CD14-positive monocyte (primary cell): Measurements from ENCODE around the gene FKBP3. TPM values are rescaled to one million over a fixed set of nuclear protein-coding genes. Genes with fewer than 3 reads are reported as not detected.

ENCODE experiments used
- DNase-seq, 3 donors: peaks; one replicate each; pipeline ENCODE4 v3.0.0-alpha.2; 2011 to 2022
- H2AFZ ChIP-seq: 2 replicates; pipeline ENCODE4 v1.6.0; 2012; ENCODE audit warnings: mild to moderate bottlenecking, low read depth, low read length, inconsistent platforms; ENCODE audit not compliant: insufficient read depth, poor library complexity, severe bottlenecking
- H3K27ac ChIP-seq, 2 donors: 1 replicate in 1 of 2; 2 replicates in 1 of 2; pipeline ENCODE4 v1.5.1; 2012 to 2013; ENCODE audit warnings: low read length in 2 of 2, control low read depth in 1 of 2, inconsistent platforms in 1 of 2, low read depth in 1 of 2, mild to moderate bottlenecking in 1 of 2
- H3K27me3 ChIP-seq, 2 donors: one replicate each; pipeline versions ENCODE4 v1.6.0 to v1.6.1; 2011 to 2013; ENCODE audit warnings: low read length in 2 of 2; ENCODE audit not compliant: control insufficient read depth in 2 of 2, insufficient read depth in 2 of 2
- H3K36me3 ChIP-seq, 2 donors: replicated peaks in 1 of 2; 1 replicate in 1 of 2; 2 replicates in 1 of 2; pipeline versions ENCODE4 v1.5.1 to v1.6.1; 2012 to 2013; ENCODE audit warnings: low read length in 2 of 2, control low read depth in 1 of 2, inconsistent platforms in 1 of 2, mild to moderate bottlenecking in 1 of 2; ENCODE audit not compliant: insufficient read depth in 2 of 2, control insufficient read depth in 1 of 2
- H3K4me1 ChIP-seq, 2 donors: 1 replicate in 1 of 2; 2 replicates in 1 of 2; pipeline versions ENCODE4 v1.5.1 to v1.6.1; 2012 to 2013; ENCODE audit warnings: low read length in 2 of 2, control low read depth in 1 of 2, inconsistent platforms in 1 of 2, mild to moderate bottlenecking in 1 of 2, moderate library complexity in 1 of 2; ENCODE audit not compliant: insufficient read depth in 2 of 2, control insufficient read depth in 1 of 2
- H3K4me2 ChIP-seq: replicated peaks from 2 replicates; pipeline ENCODE3; 2012; ENCODE audit warnings: low read length, moderate library complexity, mild to moderate bottlenecking; ENCODE audit not compliant: poor library complexity, severe bottlenecking; ENCODE audit errors: extremely low read depth
- H3K4me3 ChIP-seq, 3 experiments: fragments of 200-600 bp in 1 of 3; sonication (generic) in 1 of 3; replicated peaks in 1 of 3; 1 replicate in 2 of 3; 2 replicates in 1 of 3; pipeline ENCODE4 v1.5.1; 2011 to 2013; ENCODE audit warnings: low read length in 3 of 3, mild to moderate bottlenecking in 3 of 3, control low read depth in 2 of 3, low read depth in 2 of 3, inconsistent platforms in 1 of 3, moderate library complexity in 1 of 3
- H3K79me2 ChIP-seq: 2 replicates; pipeline ENCODE4 v1.6.0; 2012; ENCODE audit warnings: mild to moderate bottlenecking, control low read depth, inconsistent platforms, low read length, moderate library complexity; ENCODE audit not compliant: insufficient read depth
- H3K9ac ChIP-seq: 2 replicates; pipeline ENCODE4 v1.6.0; 2017; ENCODE audit warnings: low read length, mild to moderate bottlenecking; ENCODE audit not compliant: insufficient read depth, poor library complexity, severe bottlenecking
- H3K9me3 ChIP-seq, 2 donors: replicated peaks in 1 of 2; 1 replicate in 1 of 2; 2 replicates in 1 of 2; pipeline versions ENCODE4 v1.5.1 to v1.6.1; 2012 to 2013; ENCODE audit warnings: low read length in 2 of 2, control low read depth in 1 of 2; ENCODE audit not compliant: control insufficient read depth in 1 of 2, insufficient read depth in 1 of 2
- H4K20me1 ChIP-seq: 2 replicates; pipeline ENCODE4 v1.6.0; 2012; ENCODE audit warnings: mild to moderate bottlenecking, low read length, control low read depth, moderate library complexity; ENCODE audit not compliant: insufficient read depth
- H3K27ac Mint-ChIP-seq, 7 donors: one replicate each; pipeline ENCODE4 v1.8.0; 2020; ENCODE audit warnings: mild to moderate bottlenecking in 7 of 7, mixed read lengths in 7 of 7, moderate library complexity in 6 of 7, inconsistent platforms in 2 of 7
- H3K27me3 Mint-ChIP-seq, 3 donors: one replicate each; pipeline ENCODE4 v1.8.0; 2021 to 2022; ENCODE audit warnings: low read depth in 3 of 3, mild to moderate bottlenecking in 3 of 3, mixed read lengths in 3 of 3, moderate library complexity in 3 of 3, inconsistent platforms in 1 of 3
- H3K36me3 Mint-ChIP-seq, 2 donors: one replicate each; pipeline ENCODE4 v1.8.0; 2020; ENCODE audit warnings: mixed read lengths in 2 of 2, inconsistent platforms in 1 of 2, mild to moderate bottlenecking in 1 of 2
- H3K4me1 Mint-ChIP-seq: one replicate; pipeline ENCODE4 v1.8.0; 2020; ENCODE audit warnings: mild to moderate bottlenecking, mixed read lengths
- H3K4me3 Mint-ChIP-seq, 2 donors: one replicate each; pipeline ENCODE4 v1.8.0; 2020; ENCODE audit warnings: mild to moderate bottlenecking in 2 of 2, mixed read lengths in 2 of 2, moderate library complexity in 1 of 2
- H3K9me3 Mint-ChIP-seq, 7 donors: one replicate each; pipeline ENCODE4 v1.8.0; 2020 to 2022; ENCODE audit warnings: mixed read lengths in 7 of 7, mild to moderate bottlenecking in 6 of 7, moderate library complexity in 6 of 7, inconsistent platforms in 2 of 7
- CTCF ChIP-seq: fragments of 200-600 bp; IDR thresholded peaks from one replicate; pipeline ENCODE4 v1.8.0; 2022; ENCODE audit warnings: antibody characterized with exemption, mild to moderate bottlenecking
- WGBS: methylation state at CpG from one replicate; pipeline ENCODE4 v1.1.5; 2013; ENCODE audit warnings: missing lambda C conversion rate; ENCODE audit not compliant: insufficient coverage; 5-methylcytosine and 5-hydroxymethylcytosine counted together
- intact Hi-C, 2 donors: fragments of 100-400 bp; cut with micrococcal nuclease; formaldehyde crosslinking; loops; one replicate each; pipeline versions ENCODE4 v1.15.0 to v1.15.1; 2023
- polyA plus RNA-seq, 3 donors: library from polyadenylated mRNA; depleted of rRNA in 1 of 3; unstranded in 2 of 3; stranded (reverse) in 1 of 3; fragments of 300-500 nt in 2 of 3; fragments of >200 nt in 1 of 3; fragmentation: Illumina TruSeq in 2 of 3; gene quantifications; 1 replicate in 2 of 3; 2 replicates in 1 of 3; pipeline ENCODE4 v1.2.3, GENCODE V29; 2012 to 2021

FKBP3 gene
- polyA plus RNA-seq, 3 donors = 18.1 to 50.3 (median 42.5) TPM

- Histone ChIP-seq H3K9ac (peak within 1 kb of the TSS; percentile 82), H3K79me2 (peaks cover 52% of the 10 kb centered on the region), H3K36me3 (no peaks in the 10 kb centered on the region), H3K27ac (peak within 1 kb of the TSS; percentile 68 to 82), H2AFZ (peak within 1 kb of the TSS; percentile 98), H3K4me3 (peak within 1 kb of the TSS; percentile 78 to 94 (median 83)), H3K27me3 (no peaks in the 10 kb centered on the region), H3K4me2 (peak within 1 kb of the TSS; percentile 93), H3K4me1 (peaks cover 20 to 27% of the 10 kb centered on the region in 2 donors), H3K9me3 (no peaks in the 10 kb centered on the region), H4K20me1 (peaks cover 27% of the 10 kb centered on the region)
- Mint-ChIP-seq H3K4me1 (peaks cover 41% of the 10 kb centered on the region), H3K27ac (peak within 1 kb of the TSS; percentile 82 to 95 (median 92)), H3K36me3 (peaks cover 5 to 8% of the 10 kb centered on the region in 2 donors), H3K4me3 (peak within 1 kb of the TSS; percentile 87 to 94), H3K9me3 (peaks cover 0 to 3% (median 1%) of the 10 kb centered on the region in 7 donors), H3K27me3 (peaks cover 2 to 7% (median 6%) of the 10 kb centered on the region in 3 donors)
- intact Hi-C loops = loop anchor here (5.0 to 10.0 kb wide), 6 partner anchors 48 to 189 kb away; partner anchors contain the start of genes KLHL28 (in 2 of the 2), TOGARAM1 (in 2 of the 2), FANCM (in 1 of the 2) and FKBP3 (in 1 of the 2)
- TF ChIP-seq CTCF = no peak
- DNase-seq = peak; percentile 92 to 93 (median 92)
- under 1% methylated on average over 28 of the region's 49 CpGs for whole genome bisulfite sequencing
Observed at GRCh38 chr14:45083976-45084722, 50.1 kb downstream of the FKBP3 start, which contains the start of gene PRPF39. PRPF39 (plus strand) TSS chr14:45084116; CDS start chr14:45095240, 11,124 bp downstream.

- peaks cover 41% of the 10 kb centered on the region for H3K4me1 Mint-ChIP-seq
- Histone ChIP-seq H3K36me3 (no peaks in the 10 kb centered on the region), H3K4me2 (peak overlapping the region; percentile 93), H4K20me1 (peaks cover 21% of the 10 kb centered on the region), H3K9ac (peak overlapping the region; percentile 82), H2AFZ (peak overlapping the region; percentile 98), H3K4me3 (peak overlapping the region; percentile 48 to 94 (median 83)), H3K79me2 (peaks cover 46% of the 10 kb centered on the region), H3K27me3 (no peaks in the 10 kb centered on the region), H3K27ac (peak overlapping the region in 1 of 2 donors; percentile 82), H3K9me3 (no peaks in the 10 kb centered on the region), H3K4me1 (peaks cover 20 to 27% of the 10 kb centered on the region in 2 donors)
- peaks cover 2 to 7% (median 6%) of the 10 kb centered on the region in 3 donors for H3K27me3 Mint-ChIP-seq
- H3K9me3 Mint-ChIP-seq = peaks cover 0 to 3% (median 1%) of the 10 kb centered on the region in 7 donors
- 0% methylated on average over 3 of the region's 10 CpGs for WGBS
- peak overlapping the region; percentile 83 to 87 for H3K4me3 Mint-ChIP-seq
- no peak for TF ChIP-seq CTCF
- H3K36me3 Mint-ChIP-seq = peaks cover 5 to 7% of the 10 kb centered on the region in 2 donors
- DNase-seq = no peak
- H3K27ac Mint-ChIP-seq = peak overlapping the region in 1 of 7 donors; percentile 15
- intact Hi-C loops = loop anchor here (5.0 to 10.0 kb wide), 6 partner anchors 49 to 189 kb away; partner anchors contain the start of genes KLHL28 (in 2 of the 2), TOGARAM1 (in 2 of the 2), FANCM (in 1 of the 2) and FKBP3 (in 1 of the 2)
Observed at GRCh38 chr14:45083617-45083975, 50.7 kb downstream of the FKBP3 start.
